Stomach (tissue), 4 donors: ENCODE results near the gene SLC22A17.

Experiments
- CTCF ChIP-seq, 7 experiments: fragments of 450-650 bp in 4 of 7; fragments of 200-600 bp in 3 of 7; sonication (generic) in 3 of 7; IDR thresholded peaks; one replicate each; pipeline ENCODE4 v1.5.1; 2016 to 2019; ENCODE audit warnings: antibody characterized with exemption in 7 of 7, control low read depth in 2 of 7, mild to moderate bottlenecking in 1 of 7
- EP300 ChIP-seq: sonication (generic); formaldehyde crosslinking; IDR thresholded peaks from one replicate; pipeline ENCODE4 v1.6.1; 2017; ENCODE audit warnings: antibody characterized with exemption
- POLR2A ChIP-seq, 4 donors: fragments of 450-650 bp; IDR thresholded peaks; one replicate each; pipeline ENCODE4 v1.6.1; 2016; ENCODE audit warnings: antibody characterized with exemption in 4 of 4, control low read depth in 2 of 4, mild to moderate bottlenecking in 1 of 4, moderate library complexity in 1 of 4

- TF ChIP-seq CTCF (IDR thresholded peaks at IDR 0.05) (no peak), EP300 (no peak), POLR2A (IDR thresholded peaks at IDR 0.05) (no peak)
Measured at GRCh38 chr14:23382731-23383440, 30.2 kb upstream of the SLC22A17 start.
